HS-5 (cell line): ENCODE results near the gene ELOVL1.

Experiments
- DNase-seq: peaks from one replicate; pipeline ENCODE4 v3.0.0-alpha.2; 2012; ENCODE audit warnings: low read depth

The ELOVL1 gene

GRCh38 chr1:43327549-43328292, 40.1 kb downstream of the ELOVL1 start:
- DNase-seq: peak; percentile 20

- no peak for DNase-seq
These were observed 42.4 kb downstream of the ELOVL1 start for GRCh38 chr1:43325381-43325780.

GRCh38 chr1:43324810-43325209, 43.0 kb downstream of the ELOVL1 start:
- DNase-seq: no peak

- DNase-seq: no peak
These were observed 45.3 kb downstream of the ELOVL1 start for GRCh38 chr1:43322506-43322905.

GRCh38 chr1:43321331-43321891, 46.4 kb downstream of the ELOVL1 start:
- no peak for DNase-seq

- no peak for DNase-seq
These were observed 48.0 kb downstream of the ELOVL1 start for GRCh38 chr1:43319766-43320165.

GRCh38 chr1:43319288-43319687, 48.5 kb downstream of the ELOVL1 start:
- no peak for DNase-seq

- no peak for DNase-seq
These were observed 49.0 kb downstream of the ELOVL1 start for GRCh38 chr1:43318831-43319230.

GRCh38 chr1:43317817-43318471, 49.9 kb downstream of the ELOVL1 start:
- no peak for DNase-seq

- no peak for DNase-seq
These were observed 50.9 kb downstream of the ELOVL1 start for GRCh38 chr1:43316738-43317520.

GRCh38 chr1:43315963-43316737, 51.7 kb downstream of the ELOVL1 start:
- DNase-seq: no peak

- DNase-seq: no peak
These were observed 52.3 kb downstream of the ELOVL1 start for GRCh38 chr1:43315481-43315880.

GRCh38 chr1:43314233-43314632, 53.6 kb downstream of the ELOVL1 start:
- DNase-seq: no peak

- DNase-seq: no peak
These were observed 54.0 kb downstream of the ELOVL1 start for GRCh38 chr1:43313771-43314170.
